Measurements from ENCODE around the gene PBRM1. TPM values are rescaled to one million over a fixed set of nuclear protein-coding genes. Genes with fewer than 3 reads are reported as not detected.

The PBRM1 gene
- total and polyA plus RNA-seq, 2 donors from 2014 or later = 4.1 to 56.2 TPM

GRCh38 chr3:52697632-52697965 is 11.9 kb upstream of the PBRM1 start:
- Histone ChIP-seq H3K36me3 (ENCODE audit: control insufficient read depth in 2 of 3, insufficient read depth in 3 of 3, low read length in 3 of 3) (peaks cover 14 to 57% (median 48%) of the 10 kb centered on the region in 3 donors), H3K9me3 (ENCODE audit: control insufficient read depth in 2 of 3, insufficient read depth in 1 of 3, low read length in 3 of 3) (no peaks in the 10 kb centered on the region), H3K9ac (ENCODE audit: low read length in 3 of 3) (no peak overlapping the region), H3K4me1 (ENCODE audit: control insufficient read depth in 2 of 3, insufficient read depth in 2 of 3, low read depth in 1 of 3, low read length in 3 of 3) (no peaks in the 10 kb centered on the region), H3K4me3 (ENCODE audit: low read length in 3 of 3) (no peak overlapping the region), H3K27ac (ENCODE audit: low read depth in 2 of 2, low read length in 2 of 2) (no peak overlapping the region), H3K27me3 (ENCODE audit: control insufficient read depth, insufficient read depth, low read length) (no peaks in the 10 kb centered on the region)
- no peak for DNase-seq
- TF ChIP-seq CTCF (IDR thresholded peaks at IDR 0.05; ENCODE audit: borderline replicate concordance, extremely low read depth, insufficient read depth) = no peak
- no peak for FAIRE-seq
- intact Hi-C loops (cut with DNase I) = no loop called here

GRCh38 chr3:52696830-52697631 is 11.3 kb upstream of the PBRM1 start:
- Histone ChIP-seq H3K36me3 (ENCODE audit: control insufficient read depth in 2 of 3, insufficient read depth in 3 of 3, low read length in 3 of 3) (peaks cover 16 to 58% (median 51%) of the 10 kb centered on the region in 3 donors), H3K4me1 (ENCODE audit: control insufficient read depth in 2 of 3, insufficient read depth in 2 of 3, low read depth in 1 of 3, low read length in 3 of 3) (no peaks in the 10 kb centered on the region), H3K9ac (ENCODE audit: low read length in 3 of 3) (no peak overlapping the region), H3K27ac (ENCODE audit: low read depth in 2 of 2, low read length in 2 of 2) (no peak overlapping the region), H3K27me3 (ENCODE audit: control insufficient read depth, insufficient read depth, low read length) (no peaks in the 10 kb centered on the region), H3K9me3 (ENCODE audit: control insufficient read depth in 2 of 3, insufficient read depth in 1 of 3, low read length in 3 of 3) (no peaks in the 10 kb centered on the region), H3K4me3 (ENCODE audit: low read length in 3 of 3) (no peak overlapping the region)
- no peak for FAIRE-seq
- DNase-seq = no peak
- TF ChIP-seq CTCF (IDR thresholded peaks at IDR 0.05; ENCODE audit: borderline replicate concordance, extremely low read depth, insufficient read depth) = no peak
- intact Hi-C loops (cut with DNase I) = no loop called here

- Histone ChIP-seq H3K27me3 (ENCODE audit: control insufficient read depth, insufficient read depth, low read length) (no peaks in the 10 kb centered on the region), H3K27ac (ENCODE audit: low read depth in 2 of 2, low read length in 2 of 2) (no peak overlapping the region), H3K36me3 (ENCODE audit: control insufficient read depth in 2 of 3, insufficient read depth in 3 of 3, low read length in 3 of 3) (peaks cover 17 to 63% (median 54%) of the 10 kb centered on the region in 3 donors), H3K9ac (ENCODE audit: low read length in 3 of 3) (no peak overlapping the region), H3K4me3 (ENCODE audit: low read length in 3 of 3) (no peak overlapping the region), H3K9me3 (ENCODE audit: control insufficient read depth in 2 of 3, insufficient read depth in 1 of 3, low read length in 3 of 3) (no peaks in the 10 kb centered on the region), H3K4me1 (ENCODE audit: control insufficient read depth in 2 of 3, insufficient read depth in 2 of 3, low read depth in 1 of 3, low read length in 3 of 3) (no peaks in the 10 kb centered on the region)
- no peak for TF ChIP-seq CTCF (IDR thresholded peaks at IDR 0.05; ENCODE audit: borderline replicate concordance, extremely low read depth, insufficient read depth)
- FAIRE-seq = no peak
- DNase-seq = no peak
- intact Hi-C loops (cut with DNase I) = no loop called here
These were observed 10.3 kb upstream of the PBRM1 start for GRCh38 chr3:52695798-52696671.

Data from kidney (tissue), 14 donors.